ENCODE results near the gene CCNJL. TPM values are rescaled to one million over a fixed set of nuclear protein-coding genes. Genes with fewer than 3 reads are reported as not detected.

The CCNJL gene
- total and polyA plus RNA-seq, 12 donors, result 2.9 to 20.8 (median 6.4) TPM

DNA sequence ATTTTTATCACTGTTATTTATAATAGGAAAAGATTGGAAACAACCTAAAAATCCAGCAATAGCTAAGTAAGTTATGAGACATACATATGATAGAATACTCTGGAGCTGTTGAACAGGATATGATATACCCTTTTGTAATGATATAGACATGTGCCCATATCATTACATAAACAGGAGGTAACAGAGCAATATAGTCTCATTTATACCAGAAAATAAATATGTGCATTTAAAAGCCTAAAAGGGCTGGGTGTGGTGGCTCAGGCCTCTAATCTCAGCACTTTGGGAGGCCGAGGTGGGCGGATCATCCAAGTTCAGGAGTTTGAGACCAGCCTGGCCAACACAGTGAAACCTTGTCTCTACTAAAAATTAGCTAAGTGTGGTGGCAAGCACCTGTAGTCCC is 85.4 kb downstream of the CCNJL start:
- Histone ChIP-seq H3K36me3 (no peaks in the 10 kb centered on the region), H3K27me3 (no peaks in the 10 kb centered on the region), H3K4me1 (peaks cover 0 to 9% (median 0%) of the 10 kb centered on the region in 9 donors), H3K9me3 (no peaks in the 10 kb centered on the region), H3K4me3 (no peak overlapping the region), H3K27ac (no peak overlapping the region)
- DNase-seq (no peak), ATAC-seq (no peak)
- WGBS, 2 donors, result 86 to 93% methylated on average over 2 of the region's 2 CpGs
- intact Hi-C loops (cut with DNase I), result no loop called here
- TF ChIP-seq, protein P1, sequence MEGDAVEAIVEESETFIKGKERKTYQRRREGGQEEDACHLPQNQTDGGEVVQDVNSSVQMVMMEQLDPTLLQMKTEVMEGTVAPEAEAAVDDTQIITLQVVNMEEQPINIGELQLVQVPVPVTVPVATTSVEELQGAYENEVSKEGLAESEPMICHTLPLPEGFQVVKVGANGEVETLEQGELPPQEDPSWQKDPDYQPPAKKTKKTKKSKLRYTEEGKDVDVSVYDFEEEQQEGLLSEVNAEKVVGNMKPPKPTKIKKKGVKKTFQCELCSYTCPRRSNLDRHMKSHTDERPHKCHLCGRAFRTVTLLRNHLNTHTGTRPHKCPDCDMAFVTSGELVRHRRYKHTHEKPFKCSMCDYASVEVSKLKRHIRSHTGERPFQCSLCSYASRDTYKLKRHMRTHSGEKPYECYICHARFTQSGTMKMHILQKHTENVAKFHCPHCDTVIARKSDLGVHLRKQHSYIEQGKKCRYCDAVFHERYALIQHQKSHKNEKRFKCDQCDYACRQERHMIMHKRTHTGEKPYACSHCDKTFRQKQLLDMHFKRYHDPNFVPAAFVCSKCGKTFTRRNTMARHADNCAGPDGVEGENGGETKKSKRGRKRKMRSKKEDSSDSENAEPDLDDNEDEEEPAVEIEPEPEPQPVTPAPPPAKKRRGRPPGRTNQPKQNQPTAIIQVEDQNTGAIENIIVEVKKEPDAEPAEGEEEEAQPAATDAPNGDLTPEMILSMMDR (IDR thresholded peaks at IDR 0.05), result no peak

DNA sequence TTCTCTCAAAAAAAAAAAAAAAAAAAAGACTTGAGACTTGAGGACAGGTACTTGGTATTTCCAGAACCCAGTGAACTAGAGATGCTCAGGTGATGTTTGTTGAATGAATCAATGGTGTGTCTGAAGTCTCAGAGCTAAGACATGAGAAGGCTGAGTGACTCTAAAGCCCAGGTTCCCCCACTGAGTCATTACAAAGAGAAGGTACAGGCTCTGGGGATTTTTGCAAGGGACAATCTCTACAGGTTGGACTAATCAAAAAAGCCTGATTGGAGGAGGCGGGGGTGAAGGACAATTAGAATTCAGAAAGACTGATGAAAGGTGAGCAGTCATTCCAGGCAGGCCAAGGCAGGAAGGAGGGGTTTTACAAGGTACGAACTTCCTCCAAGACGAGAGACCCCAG is 91.3 kb downstream of the CCNJL start:
- TF ChIP-seq, protein P1 (IDR thresholded peaks at IDR 0.05), result no peak
- Histone ChIP-seq H3K27me3 (no peaks in the 10 kb centered on the region), H3K36me3 (no peaks in the 10 kb centered on the region), H3K9me3 (no peaks in the 10 kb centered on the region), H3K4me1 (no peaks in the 10 kb centered on the region), H3K27ac (no peak overlapping the region), H3K4me3 (no peak overlapping the region)
- intact Hi-C loops (cut with DNase I), result no loop called here
- no peak for DNase-seq
- WGBS, 2 donors, result 92 to 95% methylated on average over 3 of the region's 3 CpGs
- no peak for ATAC-seq

DNA sequence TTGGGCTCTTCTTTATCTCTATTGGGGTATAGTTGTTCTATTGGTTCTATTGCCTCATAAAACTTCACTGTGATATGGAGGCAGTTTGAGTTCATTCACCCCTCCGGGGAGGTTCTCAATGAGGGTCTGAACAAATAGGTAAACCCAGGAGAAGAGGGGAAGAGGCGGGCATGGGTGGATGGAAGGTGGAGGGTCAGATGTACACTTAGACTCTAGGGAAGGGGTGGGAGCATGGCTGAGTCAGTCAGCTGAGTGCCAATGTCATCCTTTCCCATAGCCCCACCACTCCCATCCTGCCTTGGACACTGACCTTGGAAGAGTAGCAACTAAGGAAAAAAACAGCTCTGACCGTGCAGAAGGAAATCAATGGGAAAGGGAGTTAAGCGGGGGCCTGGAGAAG is 93.0 kb downstream of the CCNJL start:
- no peak overlapping the region for H3K4me3 ChIP-seq
- intact Hi-C loops (cut with DNase I), result no loop called here
- TF ChIP-seq, protein P1 (IDR thresholded peaks at IDR 0.05), result no peak
- ATAC-seq, result no peak
- H3K36me3 ChIP-seq, result no peaks in the 10 kb centered on the region
- no peaks in the 10 kb centered on the region for H3K9me3 ChIP-seq
- no peaks in the 10 kb centered on the region for H3K27me3 ChIP-seq
- no peak overlapping the region for H3K27ac ChIP-seq
- WGBS, 2 donors, result 54 to 67% methylated on average over 4 of the region's 4 CpGs
- no peak for DNase-seq
- no peaks in the 10 kb centered on the region for H3K4me1 ChIP-seq

DNA sequence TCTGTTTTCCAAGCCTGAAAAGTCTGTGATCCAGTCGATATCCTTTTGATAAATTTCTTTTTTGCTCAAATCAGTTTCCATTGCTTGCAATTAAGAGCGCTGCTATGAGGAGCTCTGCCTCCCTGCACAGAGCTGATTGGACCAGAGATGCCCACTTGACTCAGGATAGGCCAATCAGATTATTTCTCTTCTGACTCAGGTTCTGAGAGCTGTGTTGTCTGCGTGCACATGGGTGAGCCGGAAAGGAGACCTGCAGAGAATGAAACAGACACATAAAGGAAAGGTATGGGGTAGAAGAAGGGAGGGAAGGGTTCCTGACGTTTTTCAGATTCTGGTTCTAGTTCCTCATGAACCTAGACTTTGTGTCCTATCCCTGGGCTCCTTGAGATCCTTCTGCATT is 98.8 kb downstream of the CCNJL start:
- no peak overlapping the region for H3K4me3 ChIP-seq
- TF ChIP-seq, protein P1 (IDR thresholded peaks at IDR 0.05), result no peak
- no peak for ATAC-seq
- no peaks in the 10 kb centered on the region for H3K36me3 ChIP-seq
- no peak for DNase-seq
- H3K4me1 ChIP-seq, result peaks cover 0 to 5% (median 0%) of the 10 kb centered on the region in 9 donors
- 77 to 90% methylated on average over 5 of the region's 5 CpGs for WGBS, 2 donors
- intact Hi-C loops (cut with DNase I), result no loop called here
- no peaks in the 10 kb centered on the region for H3K9me3 ChIP-seq
- H3K27ac ChIP-seq, result no peak overlapping the region
- no peaks in the 10 kb centered on the region for H3K27me3 ChIP-seq

Measured in heart right ventricle (tissue), 16 donors.